ENCODE results near the gene PPP2R2C.

GRCh38 chr4:6369511-6369910, 102.9 kb downstream of the PPP2R2C start:
- TF ChIP-seq ELF1 (IDR thresholded peaks at IDR 0.05; ENCODE audit: borderline replicate concordance, low read depth), result no peak
- no peak for TF ChIP-seq CTCF (IDR thresholded peaks at IDR 0.05 in 2 of 3, conservative IDR thresholded peaks at IDR 0.05 in 1 of 3; ENCODE audit: borderline replicate concordance in 1 of 3, insufficient read depth in 1 of 3, low read depth in 2 of 3, low read length in 2 of 3)
- no peak for TF ChIP-seq YY1 (IDR thresholded peaks at IDR 0.05; ENCODE audit: extremely low read depth, insufficient replicate concordance, low read depth, low read length)
- no peak for TF ChIP-seq EZH2 (IDR thresholded peaks at IDR 0.05)
- no peak for TF ChIP-seq POLR2A (IDR thresholded peaks at IDR 0.05; ENCODE audit: borderline replicate concordance, extremely low read depth, insufficient read depth, insufficient read length)
- TF ChIP-seq EGR1 (IDR thresholded peaks at IDR 0.05; ENCODE audit: low read depth), result no peak
- no peak for TF ChIP-seq JUND (IDR thresholded peaks at IDR 0.05)
- TF ChIP-seq SIN3A (IDR thresholded peaks at IDR 0.05; ENCODE audit: low read depth), result no peak
- no peak for TF ChIP-seq ZNF274 (IDR thresholded peaks at IDR 0.05; ENCODE audit: low read depth, low read length)
- TF ChIP-seq RAD21 (IDR thresholded peaks at IDR 0.05; ENCODE audit: low read depth), result no peak
- TF ChIP-seq CBX3 (IDR thresholded peaks at IDR 0.05; ENCODE audit: low read depth), result no peak
- no peak for TF ChIP-seq REST (IDR thresholded peaks at IDR 0.05; ENCODE audit: low read depth)
- no peak for TF ChIP-seq SP1 (IDR thresholded peaks at IDR 0.05; ENCODE audit: low read depth)

All from HCT116 (cell line).